ENCODE results near the gene DPAGT1.

Gene DPAGT1

GRCh38 chr11:119101759-119102423, at the start of gene DPAGT1:
Gene DPAGT1 (minus strand): TSS chr11:119101853. CDS start chr11:119101655, 198 bp downstream.
- DNase-seq (ENCODE audit: low spot score), result peak; percentile 96
- Histone ChIP-seq H3K27ac (peak within 1 kb of the TSS; percentile 79 to 97), H3K4me3 (peak within 1 kb of the TSS; percentile 77)
- TF ChIP-seq CTCF (IDR thresholded peaks at IDR 0.05), result no peak

- H3K4me3 ChIP-seq, result peak overlapping the region; percentile 91
- DNase-seq (ENCODE audit: low spot score), result no peak
- TF ChIP-seq CTCF (IDR thresholded peaks at IDR 0.05), result no peak
- H3K27ac ChIP-seq, result no peak overlapping the region
Observed at GRCh38 chr11:119149786-119150275, 48.2 kb upstream of the DPAGT1 start.

GRCh38 chr11:119149018-119149785, 47.5 kb upstream of the DPAGT1 start, which contains the start of gene ABCG4:
Gene ABCG4 (plus strand): TSS chr11:119149052. CDS start chr11:119149966, 914 bp downstream.
- no peak for DNase-seq (ENCODE audit: low spot score)
- peak within 1 kb of the TSS; percentile 91 for H3K4me3 ChIP-seq
- no peak for TF ChIP-seq CTCF (IDR thresholded peaks at IDR 0.05)
- H3K27ac ChIP-seq, result peak within 1 kb of the TSS in 1 of 2 donors; percentile 1

GRCh38 chr11:119148720-119149017, 47.0 kb upstream of the DPAGT1 start:
- TF ChIP-seq CTCF (IDR thresholded peaks at IDR 0.05), result no peak
- no peak for DNase-seq (ENCODE audit: low spot score)
- peak overlapping the region; percentile 91 for H3K4me3 ChIP-seq
- H3K27ac ChIP-seq, result no peak overlapping the region

GRCh38 chr11:119147604-119148333, 46.1 kb upstream of the DPAGT1 start:
- H3K4me3 ChIP-seq, result no peak overlapping the region
- DNase-seq (ENCODE audit: low spot score), result no peak
- TF ChIP-seq CTCF (IDR thresholded peaks at IDR 0.05), result no peak
- no peak overlapping the region for H3K27ac ChIP-seq

GRCh38 chr11:119145551-119145950, 43.9 kb upstream of the DPAGT1 start:
- no peak for DNase-seq (ENCODE audit: low spot score)
- H3K27ac ChIP-seq, result no peak overlapping the region
- H3K4me3 ChIP-seq, result no peak overlapping the region
- no peak for TF ChIP-seq CTCF (IDR thresholded peaks at IDR 0.05)
